ENCODE data around the gene RAB13. TPM values are rescaled to one million over a fixed set of nuclear protein-coding genes. Genes with fewer than 3 reads are reported as not detected.
A peak's percentile ranks its signal among the peaks of the same experiment; 100 is the strongest.

Gene RAB13
- total and polyA plus RNA-seq, 2 of the 13 experiments (the other 11 are each of a cell fraction or from before 2014, with no cell fraction given), result 15.9 to 24.7 TPM

DNA sequence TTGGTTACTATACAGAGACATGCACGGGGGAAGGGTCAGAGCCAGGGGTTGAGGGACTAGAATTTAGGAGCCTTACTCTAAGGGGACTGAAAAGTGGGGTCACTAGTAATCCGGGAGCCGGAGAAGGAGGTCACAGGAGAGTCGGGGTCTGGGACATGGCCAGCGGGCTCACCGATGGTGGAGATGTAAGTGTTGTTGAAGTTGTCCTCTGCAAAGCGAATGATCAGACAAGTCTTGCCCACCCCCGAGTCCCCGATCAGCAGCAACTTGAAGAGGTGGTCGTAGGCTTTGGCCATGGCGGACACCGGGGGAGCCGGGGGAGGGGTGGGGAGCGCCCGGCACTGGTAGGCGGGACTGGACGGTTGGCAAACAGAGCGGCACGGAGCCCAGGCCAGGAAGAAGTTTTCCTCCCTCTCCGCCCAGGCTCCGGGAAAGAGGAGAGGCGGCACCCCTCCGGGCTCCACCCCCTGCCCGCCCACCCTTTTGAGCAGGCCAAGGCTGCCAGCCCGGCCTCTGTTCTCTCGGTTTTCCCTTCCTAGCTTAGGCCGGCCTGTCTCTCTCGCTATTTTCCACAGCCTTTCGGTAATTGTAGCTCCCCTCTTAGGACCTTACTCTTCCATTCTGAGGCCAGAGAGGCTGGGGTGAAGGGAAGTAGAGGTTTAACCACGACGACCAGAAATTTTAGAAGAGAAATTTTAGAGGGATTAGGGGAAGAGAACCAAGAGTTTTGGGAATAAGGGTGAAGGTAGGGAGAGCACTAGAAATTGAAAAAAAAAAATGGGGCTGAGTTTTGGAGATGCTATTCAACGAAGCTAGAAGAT, at the start of gene RAB13 (continued):
- peak; percentile 57; the same call in 1 of the 2 replicates for TF ChIP-seq SP5 (CRISPR knock-in tag; IDR thresholded peaks at IDR 0.05; ENCODE audit: borderline replicate concordance, low read depth)
- TF ChIP-seq YY1 (IDR thresholded peaks at IDR 0.05; ENCODE audit: insufficient read depth, insufficient replicate concordance, low read depth, low read length), result peak; percentile 74
- 0 out of 2 replicates have a peak, but pooled peaks have one; percentile 21 for TF ChIP-seq ZNF558 (CRISPR knock-in tag; IDR thresholded peaks at IDR 0.05; ENCODE audit: borderline replicate concordance)
- no peak for TF ChIP-seq HOXA5 (CRISPR knock-in tag; IDR thresholded peaks at IDR 0.05)
- TF ChIP-seq AGO2 (optimal IDR thresholded peaks at IDR 0.05; ENCODE audit: low read depth, low read length), result no peak
- TF ChIP-seq GPN1 (CRISPR knock-in tag; IDR thresholded peaks at IDR 0.05; ENCODE audit: borderline replicate concordance), result no peak
- TF ChIP-seq PITX1 (CRISPR knock-in tag; IDR thresholded peaks at IDR 0.05), result no peak
- TF ChIP-seq, protein P1, sequence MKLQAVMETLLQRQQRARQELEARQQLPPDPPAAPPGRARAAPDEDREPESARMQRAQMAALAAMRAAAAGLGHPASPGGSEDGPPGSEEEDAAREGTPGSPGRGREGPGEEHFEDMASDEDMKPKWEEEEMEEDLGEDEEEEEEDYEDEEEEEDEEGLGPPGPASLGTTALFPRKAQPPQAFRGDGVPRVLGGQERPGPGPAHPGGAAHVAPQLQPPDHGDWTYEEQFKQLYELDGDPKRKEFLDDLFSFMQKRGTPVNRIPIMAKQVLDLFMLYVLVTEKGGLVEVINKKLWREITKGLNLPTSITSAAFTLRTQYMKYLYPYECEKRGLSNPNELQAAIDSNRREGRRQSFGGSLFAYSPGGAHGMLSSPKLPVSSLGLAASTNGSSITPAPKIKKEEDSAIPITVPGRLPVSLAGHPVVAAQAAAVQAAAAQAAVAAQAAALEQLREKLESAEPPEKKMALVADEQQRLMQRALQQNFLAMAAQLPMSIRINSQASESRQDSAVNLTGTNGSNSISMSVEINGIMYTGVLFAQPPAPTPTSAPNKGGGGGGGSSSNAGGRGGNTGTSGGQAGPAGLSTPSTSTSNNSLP (IDR thresholded peaks at IDR 0.05; ENCODE audit: low read depth, low read length), result no peak
- peak; percentile 16; the same call in 1 of the 2 replicates for TF ChIP-seq TARDBP (CRISPR knock-in tag; IDR thresholded peaks at IDR 0.05)
- TF ChIP-seq SAP130 (CRISPR knock-in tag; IDR thresholded peaks at IDR 0.05; ENCODE audit: low read depth), result peak; percentile 50; the same call in 1 of the 2 replicates
- peak; percentile 60; the same call in 1 of the 2 replicates for TF ChIP-seq CHD4 (IDR thresholded peaks at IDR 0.05; ENCODE audit: borderline replicate concordance, low read length)
- TF ChIP-seq MEF2D (CRISPR knock-in tag; IDR thresholded peaks at IDR 0.05), result no peak
- TF ChIP-seq, protein P2, sequence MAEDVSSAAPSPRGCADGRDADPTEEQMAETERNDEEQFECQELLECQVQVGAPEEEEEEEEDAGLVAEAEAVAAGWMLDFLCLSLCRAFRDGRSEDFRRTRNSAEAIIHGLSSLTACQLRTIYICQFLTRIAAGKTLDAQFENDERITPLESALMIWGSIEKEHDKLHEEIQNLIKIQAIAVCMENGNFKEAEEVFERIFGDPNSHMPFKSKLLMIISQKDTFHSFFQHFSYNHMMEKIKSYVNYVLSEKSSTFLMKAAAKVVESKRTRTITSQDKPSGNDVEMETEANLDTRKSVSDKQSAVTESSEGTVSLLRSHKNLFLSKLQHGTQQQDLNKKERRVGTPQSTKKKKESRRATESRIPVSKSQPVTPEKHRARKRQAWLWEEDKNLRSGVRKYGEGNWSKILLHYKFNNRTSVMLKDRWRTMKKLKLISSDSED (CRISPR knock-in tag; IDR thresholded peaks at IDR 0.05), result no peak
- 0 out of 2 replicates have a peak, but pooled peaks have one; percentile 4 for TF ChIP-seq DMAP1 (CRISPR knock-in tag; IDR thresholded peaks at IDR 0.05)
- TF ChIP-seq ISL2 (CRISPR knock-in tag; IDR thresholded peaks at IDR 0.05), result peak; percentile 45; the same call in 1 of the 2 replicates
- TF ChIP-seq HDAC1 (CRISPR knock-in tag; IDR thresholded peaks at IDR 0.05), result 0 out of 2 replicates have a peak, but pooled peaks have one; percentile 4
- TF ChIP-seq, protein P3, sequence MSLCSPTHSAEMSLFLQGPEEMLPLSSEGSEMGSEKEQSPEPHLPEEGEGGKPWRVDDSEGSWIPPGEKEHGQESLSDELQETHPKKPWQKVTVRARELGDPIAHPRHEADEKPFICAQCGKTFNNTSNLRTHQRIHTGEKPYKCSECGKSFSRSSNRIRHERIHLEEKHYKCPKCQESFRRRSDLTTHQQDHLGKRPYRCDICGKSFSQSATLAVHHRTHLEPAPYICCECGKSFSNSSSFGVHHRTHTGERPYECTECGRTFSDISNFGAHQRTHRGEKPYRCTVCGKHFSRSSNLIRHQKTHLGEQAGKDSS (CRISPR knock-in tag; IDR thresholded peaks at IDR 0.05; ENCODE audit: borderline replicate concordance, low read depth), result 0 out of 2 replicates have a peak, but pooled peaks have one; percentile 37
- TF ChIP-seq GABPA (IDR thresholded peaks at IDR 0.05; ENCODE audit: low read depth, low read length), result no peak
- peak; percentile 8; the same call in 1 of the 2 replicates for TF ChIP-seq GABPA (CRISPR knock-in tag; IDR thresholded peaks at IDR 0.05; ENCODE audit: low read depth)
- no peak for TF ChIP-seq ZNF775 (CRISPR knock-in tag; IDR thresholded peaks at IDR 0.05; ENCODE audit: borderline replicate concordance)
- TF ChIP-seq ATF7-NPFF (CRISPR knock-in tag; IDR thresholded peaks at IDR 0.05; ENCODE audit: low read depth), result no peak
- TF ChIP-seq DR1 (CRISPR knock-in tag; IDR thresholded peaks at IDR 0.05), result no peak
- peak; percentile 34; the same call in 1 of the 2 replicates for TF ChIP-seq GABPB1 (CRISPR knock-in tag; IDR thresholded peaks at IDR 0.05)
- TF ChIP-seq POLR2G (IDR thresholded peaks at IDR 0.05; ENCODE audit: low read depth, low read length), result peak; percentile 28; the same call in 1 of the 2 replicates
- TF ChIP-seq MZF1 (CRISPR knock-in tag; IDR thresholded peaks at IDR 0.05; ENCODE audit: borderline replicate concordance), result no peak
- TF ChIP-seq ZNF747 (CRISPR knock-in tag; IDR thresholded peaks at IDR 0.05; ENCODE audit: borderline replicate concordance), result no peak
